Islet of Langerhans (tissue), 1 donor: ENCODE measurements around the gene NABP2.
"Not testable (repeated sequence)": the region's sequence is repeated elsewhere in the genome, so short reads cannot be mapped to it uniquely, and the experiment has no call there.

Source experiments
- FAIRE-seq: peaks from one replicate; lab custom pipeline; 2011; peaks lifted over from hg19 to GRCh38; lab: Jason Lieb, UNC

Gene NABP2

DNA sequence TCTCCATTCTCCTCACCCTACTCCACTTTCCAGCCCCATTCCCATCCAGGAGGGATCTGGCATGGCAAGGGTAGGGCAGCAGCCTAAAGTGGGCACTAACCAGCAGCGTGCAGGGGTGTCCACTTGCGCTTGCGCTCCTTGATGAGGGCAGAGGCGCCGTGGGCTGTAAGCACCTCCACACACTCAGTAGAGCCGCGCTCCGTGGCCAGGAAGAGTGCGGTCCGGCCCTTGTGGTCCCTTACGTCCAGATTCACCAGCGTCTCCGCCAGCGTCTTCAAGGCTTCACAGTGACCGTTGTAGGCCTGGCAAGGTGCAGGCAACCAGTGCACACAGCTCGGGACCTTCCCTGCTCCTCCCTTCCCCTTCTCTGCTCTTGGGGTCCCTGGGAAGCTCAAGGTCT is 23.8 kb downstream of the NABP2 start:
- no peak for FAIRE-seq

DNA sequence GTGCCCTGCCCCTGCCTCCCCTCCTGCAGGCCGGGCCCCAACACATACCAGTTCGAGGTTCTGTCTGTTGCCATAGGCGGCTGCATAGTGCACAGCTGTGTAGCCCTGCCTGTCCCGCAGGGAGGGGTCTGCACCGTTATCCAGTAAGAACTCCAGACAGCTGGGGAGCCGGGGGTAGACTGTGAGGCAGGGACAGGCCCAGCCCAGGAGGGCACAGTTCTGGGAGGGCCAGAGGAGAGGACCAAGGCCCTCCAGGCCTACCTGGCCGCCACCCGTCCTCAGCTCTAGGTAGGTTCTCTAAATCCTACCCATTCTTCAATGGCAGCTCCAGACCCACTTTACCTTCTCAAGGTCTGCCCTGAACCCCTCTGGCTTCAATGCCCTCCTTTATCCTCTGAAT is 24.6 kb downstream of the NABP2 start:
- FAIRE-seq: no peak

DNA sequence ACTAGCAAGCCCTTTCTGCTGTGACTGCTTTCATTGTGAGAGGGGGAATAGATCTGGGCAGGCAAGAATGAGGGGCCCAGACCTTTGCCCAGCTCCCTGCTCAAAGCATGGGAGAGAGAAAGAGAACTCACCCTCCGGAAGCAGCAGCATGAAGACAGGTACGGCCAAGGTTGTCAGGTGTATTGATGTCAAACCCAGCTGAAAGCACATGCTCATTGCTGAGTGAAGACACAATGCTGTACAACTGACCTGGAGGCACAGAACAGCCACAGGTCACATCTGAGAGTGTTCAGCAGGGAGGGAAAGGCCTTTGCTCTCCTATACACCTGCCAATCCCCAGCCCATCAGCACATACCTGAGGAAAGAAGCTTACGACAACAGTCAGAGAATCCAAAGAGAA is 28.5 kb downstream of the NABP2 start:
- no peak for FAIRE-seq

DNA sequence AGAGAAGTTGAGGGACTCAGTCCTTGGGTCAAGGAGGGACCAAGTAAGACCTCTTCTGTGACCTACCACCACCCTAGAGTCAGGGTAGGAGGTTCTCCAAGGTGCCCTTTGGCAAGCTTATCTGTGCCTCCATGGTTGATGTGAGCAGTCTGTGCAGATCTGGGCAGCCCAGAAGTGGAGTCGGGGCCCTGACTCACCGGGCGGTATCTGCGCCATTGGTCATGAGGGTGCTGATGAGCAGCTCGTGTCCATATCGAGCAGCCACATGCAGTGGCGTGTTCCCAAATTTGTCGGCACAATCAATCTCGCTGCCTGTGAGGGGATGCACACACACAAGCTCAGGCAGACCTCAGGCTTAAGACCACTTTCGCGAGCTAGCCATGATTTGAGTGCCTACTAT is 28.9 kb downstream of the NABP2 start:
- no peak for FAIRE-seq

DNA sequence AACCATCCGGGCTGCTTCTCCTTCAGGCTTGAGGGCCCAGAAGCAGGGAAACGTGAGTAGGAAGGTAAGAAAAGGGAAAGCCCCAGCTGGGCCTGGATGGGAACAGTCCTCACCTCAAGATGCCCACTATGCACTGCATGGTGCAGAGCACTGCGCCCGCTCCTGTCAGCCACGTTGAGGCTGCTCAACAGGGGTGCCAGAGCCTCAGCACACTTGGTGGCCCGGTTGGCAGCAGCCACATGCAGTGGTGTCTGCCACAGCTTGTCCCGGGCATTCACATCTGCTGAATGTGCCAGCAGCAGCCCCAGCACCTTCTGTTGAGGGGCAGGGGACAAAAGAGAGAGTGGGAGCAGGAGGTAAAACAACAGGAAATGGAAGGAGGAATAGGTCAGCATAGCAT is 31.5 kb downstream of the NABP2 start:
- FAIRE-seq: no peak

DNA sequence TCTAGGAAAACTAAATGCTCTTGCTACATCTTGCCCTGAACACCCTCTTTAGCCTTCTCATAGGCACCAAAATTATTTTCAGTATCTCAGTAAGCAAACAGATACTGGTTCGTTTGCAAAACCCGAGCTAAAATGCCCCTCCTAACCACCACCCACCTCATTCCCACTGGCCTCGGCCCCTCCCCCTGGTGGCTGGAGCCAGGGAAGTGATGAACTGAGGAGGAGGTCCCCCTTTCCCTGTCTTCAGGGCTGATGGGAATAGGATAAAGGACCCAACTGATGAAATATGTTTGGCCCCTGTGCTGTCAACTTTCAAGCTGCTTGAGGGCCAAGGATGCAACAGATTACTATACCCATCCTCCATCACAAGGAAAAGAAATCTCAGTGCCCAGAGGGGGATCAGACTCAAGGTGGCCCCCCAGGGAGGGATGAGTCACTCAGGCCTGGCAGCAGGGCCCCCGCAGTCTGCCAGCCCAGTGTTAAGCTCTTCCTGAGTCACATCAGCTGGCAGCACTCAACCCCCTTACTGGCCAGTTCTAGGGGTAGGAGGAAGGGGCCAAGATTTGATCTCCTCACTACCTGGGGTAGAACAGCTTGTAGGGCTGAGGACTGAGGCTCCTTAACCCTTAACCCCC is 32.3 kb downstream of the NABP2 start:
- FAIRE-seq: no peak

DNA sequence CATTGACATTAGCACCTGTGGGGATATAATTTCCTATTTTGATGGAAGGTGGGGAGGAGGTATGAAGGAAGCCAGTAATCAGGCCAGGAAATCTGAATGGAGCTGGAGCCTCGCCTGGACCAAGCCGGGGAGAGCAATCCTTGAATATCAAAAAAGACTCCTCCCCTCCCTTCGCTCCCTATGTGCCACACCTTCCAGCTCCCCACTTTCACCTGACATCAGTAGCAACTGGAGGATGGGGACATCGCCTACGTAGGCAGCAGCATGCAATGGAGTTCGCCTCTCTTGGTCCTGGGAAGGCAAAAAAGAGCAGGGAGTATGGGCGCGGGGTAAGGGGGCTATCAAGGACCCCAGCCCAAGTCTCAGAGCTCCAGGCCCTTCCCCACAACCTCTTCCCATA is 32.9 kb downstream of the NABP2 start:
- no peak for FAIRE-seq

DNA sequence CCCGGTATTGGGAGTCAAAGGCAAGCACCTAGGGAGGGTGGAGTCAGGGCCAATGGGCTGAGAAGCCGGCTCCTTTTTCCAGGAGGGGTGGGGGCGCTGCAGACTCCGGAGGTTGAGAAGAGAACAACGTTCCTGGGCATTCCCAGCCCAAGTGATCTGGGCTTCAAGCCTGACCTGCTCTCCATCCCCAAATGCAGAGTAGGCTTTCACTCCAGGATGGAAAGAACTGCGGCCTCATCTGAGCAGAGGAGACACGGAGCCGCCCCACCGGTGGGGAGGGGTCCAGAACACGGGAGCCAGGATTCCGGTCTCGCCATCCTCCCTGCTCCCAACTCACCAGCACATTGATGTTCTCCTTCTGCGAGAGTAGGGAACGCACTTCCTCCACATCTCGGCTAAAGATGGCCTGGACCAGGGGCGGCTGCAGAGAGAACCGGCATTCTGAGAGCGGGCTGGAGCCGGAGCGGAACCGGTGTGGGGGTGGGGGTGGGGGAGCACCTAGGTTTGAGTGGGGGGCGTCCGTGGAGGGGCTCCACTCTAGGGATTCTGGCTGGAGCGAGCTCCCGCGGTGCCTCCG is 33.4 kb downstream of the NABP2 start:
- FAIRE-seq: no peak

DNA sequence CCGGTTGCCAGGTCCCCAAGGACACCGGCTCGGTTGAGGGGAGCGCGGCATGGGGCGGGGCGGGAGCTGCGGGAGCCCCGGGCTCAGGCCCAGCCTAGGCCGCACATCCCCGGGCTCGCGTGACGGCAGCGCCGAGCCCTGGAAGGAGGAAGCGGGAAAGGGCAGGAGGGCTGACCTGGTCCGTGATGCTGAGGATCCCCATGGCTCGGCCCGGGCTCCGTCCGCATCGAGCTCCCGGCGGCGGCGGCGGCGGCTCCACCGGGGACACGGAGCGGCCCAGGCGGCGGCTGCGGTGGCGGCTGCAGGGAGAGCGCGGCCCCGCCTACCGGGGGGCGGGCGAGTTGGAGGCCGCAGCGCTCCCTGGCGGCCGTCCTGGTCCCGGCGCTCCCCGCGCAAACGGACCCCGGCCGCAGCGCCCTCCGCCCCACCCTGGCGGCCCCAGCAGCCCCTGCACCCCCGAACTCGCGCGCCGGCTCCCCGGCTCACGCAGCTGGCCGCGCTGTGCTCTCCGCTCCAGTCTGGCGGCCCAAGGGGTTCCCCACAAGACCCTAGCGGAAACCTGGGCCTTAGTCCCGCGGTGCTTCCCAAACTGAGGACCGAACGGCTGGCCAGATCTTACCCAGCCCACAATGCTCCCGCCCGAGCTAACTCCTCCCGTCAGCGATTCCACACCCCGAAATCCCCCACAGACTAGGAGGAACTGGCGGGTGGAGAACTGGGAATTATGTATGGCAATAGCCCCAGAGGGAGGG is 34.1 kb downstream of the NABP2 start, which contains the start of gene ANKRD52:
Gene ANKRD52 (minus strand): TSS at position 317 of the 752 bp plus-strand sequence. CDS start 115 bp downstream, at position 202.
- FAIRE-seq: no peak

DNA sequence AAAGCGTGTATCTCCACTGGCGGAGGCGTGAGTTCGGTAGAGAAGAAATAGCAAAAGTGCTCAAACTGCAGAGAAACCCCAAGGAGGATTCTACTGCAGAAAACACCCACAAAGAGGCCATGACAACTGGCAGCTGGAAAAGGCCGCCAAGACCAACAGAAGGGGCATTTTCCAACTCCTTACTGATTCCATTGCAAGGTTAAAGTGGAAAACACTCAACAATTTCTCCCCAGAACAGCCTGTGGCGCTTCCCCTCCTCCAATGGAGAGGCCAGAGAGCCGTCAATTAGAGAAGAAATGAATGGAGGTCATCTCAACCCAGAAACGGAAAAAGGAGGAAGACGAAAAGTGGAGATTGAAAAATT is 34.7 kb downstream of the NABP2 start:
- FAIRE-seq: no peak

DNA sequence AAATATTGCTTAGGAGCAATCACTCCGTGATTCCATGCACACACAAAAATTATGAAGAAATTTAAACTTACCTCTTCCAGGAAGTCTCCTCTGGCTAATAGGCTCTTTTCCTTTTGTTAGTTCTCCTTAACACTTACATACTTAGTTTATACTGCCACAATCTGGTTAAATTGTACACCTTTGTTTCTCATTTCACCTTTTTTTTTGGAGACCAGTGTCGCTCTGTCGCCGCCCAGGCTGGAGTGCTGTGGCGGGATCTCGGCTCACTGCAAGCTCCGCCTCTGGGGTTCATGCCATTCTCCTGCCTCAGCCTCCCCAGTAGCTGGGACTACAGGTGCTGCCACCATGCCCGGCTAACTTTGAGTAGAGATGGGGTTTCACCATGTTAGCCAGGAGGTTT is 36.2 kb downstream of the NABP2 start:
- FAIRE-seq: no peak

DNA sequence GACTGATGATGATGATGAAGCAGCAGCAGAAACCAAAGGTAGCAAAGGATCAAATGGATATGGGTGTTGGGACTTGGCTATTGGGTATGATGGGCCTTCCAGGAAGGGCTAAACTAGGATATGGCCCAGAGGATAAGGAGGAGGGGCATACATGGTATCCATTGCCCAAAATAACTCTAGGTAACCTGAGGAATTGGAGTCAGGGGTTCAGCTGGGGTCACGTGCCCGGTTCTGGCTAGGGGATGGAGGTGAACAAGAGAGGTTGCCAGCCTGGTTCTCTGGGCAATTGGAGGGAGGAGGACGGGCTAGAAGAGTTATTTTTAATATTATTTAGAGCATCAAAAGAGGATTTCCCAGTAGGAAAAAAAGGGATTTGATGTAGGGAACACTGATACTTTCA is 36.8 kb downstream of the NABP2 start:
- FAIRE-seq: no peak

DNA sequence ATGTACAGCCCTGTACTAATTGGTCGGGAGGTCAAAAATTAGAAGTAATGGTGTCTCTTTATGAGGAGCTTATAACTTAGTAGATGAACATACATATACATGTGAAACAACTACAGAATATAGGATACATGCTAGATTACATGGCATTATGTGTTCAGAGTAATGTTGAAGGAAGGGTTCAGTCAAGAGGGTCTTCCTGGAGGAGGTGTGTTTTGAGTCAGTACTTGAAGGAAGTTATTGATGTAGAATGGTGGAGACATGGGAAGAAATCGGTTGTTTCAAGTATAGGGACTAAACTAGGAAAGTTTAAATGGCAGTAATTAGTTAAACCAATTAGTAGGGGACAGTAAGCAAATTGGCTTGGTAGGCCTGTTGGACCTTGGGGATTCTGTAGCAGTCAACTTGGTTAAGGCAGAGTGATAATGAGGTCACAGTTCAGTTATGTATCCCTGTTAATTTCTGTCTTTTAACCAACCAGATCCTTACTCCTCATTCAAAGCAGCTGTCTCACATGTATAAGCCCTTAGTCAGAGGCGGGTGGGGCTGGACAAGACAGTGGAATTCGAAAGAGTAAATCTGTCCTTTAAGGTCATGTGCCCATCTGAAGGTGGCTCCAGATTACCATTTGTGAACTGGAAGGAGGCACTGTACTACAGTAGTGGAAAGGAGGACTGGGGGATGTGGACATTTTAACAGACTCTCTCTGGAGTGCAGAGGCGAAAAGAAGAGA is 37.5 kb downstream of the NABP2 start:
- no peak for FAIRE-seq

DNA sequence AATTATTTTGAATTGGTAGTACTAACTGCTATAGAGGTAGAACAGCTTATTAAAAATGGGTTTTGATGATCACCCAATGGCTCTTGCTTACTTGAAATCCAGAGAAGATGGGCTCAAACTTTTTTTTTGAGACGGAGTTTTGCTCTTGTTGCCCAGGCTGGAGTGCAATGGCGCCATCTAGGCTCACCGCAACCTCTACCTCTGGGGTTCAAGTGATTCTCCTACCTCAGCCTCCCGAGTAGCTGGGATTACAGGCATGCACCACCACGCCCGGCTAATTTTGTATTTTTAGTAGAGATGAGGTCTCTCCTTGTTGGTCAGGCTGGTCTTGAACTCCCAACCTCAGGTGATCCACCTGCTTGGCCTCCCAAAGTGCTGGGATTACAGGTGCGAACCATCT is 38.8 kb downstream of the NABP2 start:
- not testable (repeated sequence) for FAIRE-seq

DNA sequence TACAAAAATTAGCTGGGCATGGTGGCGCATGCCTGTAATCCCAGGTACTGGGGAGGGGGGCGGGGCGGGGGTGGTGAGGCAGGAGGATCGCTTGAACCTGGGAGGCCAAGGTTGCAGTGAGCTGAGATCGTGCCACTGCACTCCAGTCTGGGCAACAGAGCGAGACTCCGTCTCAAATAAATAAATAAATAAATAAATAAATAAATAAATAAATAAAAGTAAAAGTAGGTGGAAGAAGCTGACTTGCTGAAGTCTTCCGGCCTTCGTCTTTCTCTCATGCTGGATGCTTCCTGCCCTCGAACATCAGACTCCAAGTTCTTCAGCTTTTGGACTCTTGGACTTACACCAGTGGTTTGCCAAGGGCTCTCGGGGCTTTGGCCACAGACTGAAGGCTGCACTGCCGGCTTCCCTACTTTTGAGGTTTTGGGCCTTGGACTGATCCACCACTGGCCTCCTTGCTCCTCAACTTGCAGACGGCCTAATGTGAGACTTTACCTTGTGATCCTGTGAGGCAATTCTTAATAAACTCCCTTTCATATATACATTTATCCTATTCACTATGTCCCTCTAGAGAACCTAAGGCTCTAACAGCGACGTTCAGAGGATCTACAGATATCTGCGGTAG is 42.0 kb downstream of the NABP2 start:
- FAIRE-seq: not testable (repeated sequence)

DNA sequence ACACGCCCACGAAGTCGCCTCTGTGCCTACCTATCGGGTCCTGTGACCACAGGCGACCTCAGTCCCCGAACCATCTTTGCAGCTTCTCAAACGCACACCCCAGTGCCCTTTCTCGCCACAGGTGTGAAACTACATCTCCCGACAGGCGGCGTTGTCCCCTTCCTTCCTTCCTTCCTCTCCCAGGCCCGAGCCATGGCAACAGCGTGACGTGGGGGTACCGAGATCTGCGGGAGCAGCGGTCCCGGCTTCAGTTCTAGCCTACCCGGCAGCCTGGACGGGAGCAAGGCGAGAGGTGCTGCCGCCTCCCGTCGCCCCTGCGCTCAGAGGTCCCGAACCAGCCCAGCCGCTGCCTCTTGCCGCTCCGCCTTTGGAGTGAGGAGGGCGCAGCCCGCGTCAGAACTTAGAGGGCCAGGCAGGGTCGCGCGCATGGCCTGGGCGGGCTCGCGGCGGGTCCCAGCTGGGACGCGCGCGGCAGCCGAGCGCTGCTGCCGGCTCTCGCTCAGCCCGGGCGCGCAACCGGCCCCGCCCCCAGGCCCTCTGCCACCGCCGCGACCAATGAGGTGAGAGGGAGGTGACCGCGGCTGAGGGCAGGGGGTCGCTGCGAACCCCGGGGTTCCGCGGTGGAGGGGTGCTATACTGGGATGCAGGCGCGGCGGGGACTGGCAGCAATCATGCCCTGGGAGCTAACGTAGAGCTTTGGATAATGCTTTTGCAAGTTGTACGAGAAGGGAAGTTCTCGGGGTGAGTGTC is 42.7 kb downstream of the NABP2 start, which contains the start of gene COQ10A:
Gene COQ10A (plus strand): TSS at position 250 of the 750 bp plus-strand sequence. CDS start 177 bp downstream, at position 427.
- no peak for FAIRE-seq

DNA sequence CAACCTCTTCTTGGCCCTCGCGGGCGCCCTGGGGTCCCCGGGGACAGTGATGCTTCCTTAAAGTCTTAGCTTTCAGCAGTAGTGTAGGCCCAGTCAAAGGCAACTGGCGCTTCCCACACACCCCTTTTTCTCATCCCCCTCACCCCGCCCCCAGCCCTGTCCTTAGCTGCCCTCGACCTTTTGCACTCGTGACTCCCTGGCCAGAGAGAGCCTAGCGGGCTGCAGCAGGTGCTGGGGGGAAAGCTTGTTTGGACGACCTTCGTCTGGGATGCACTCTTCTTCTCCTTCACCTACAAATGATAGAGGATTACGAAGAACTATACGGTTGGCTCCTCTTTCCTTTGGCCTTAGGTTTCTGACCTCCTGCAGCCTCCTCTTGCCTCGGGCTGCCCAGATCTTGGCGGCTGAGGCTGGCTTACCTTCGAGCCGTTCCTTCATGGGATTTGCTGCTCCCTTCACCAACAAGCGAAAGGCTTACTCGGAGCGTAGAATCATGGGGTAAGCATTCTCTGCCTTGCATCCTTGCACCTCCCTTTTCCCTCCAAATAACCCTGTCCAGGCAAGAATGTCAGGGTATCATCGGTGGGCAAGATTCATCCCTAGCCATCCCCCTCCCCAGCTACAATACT is 43.4 kb downstream of the NABP2 start:
- FAIRE-seq: no peak

DNA sequence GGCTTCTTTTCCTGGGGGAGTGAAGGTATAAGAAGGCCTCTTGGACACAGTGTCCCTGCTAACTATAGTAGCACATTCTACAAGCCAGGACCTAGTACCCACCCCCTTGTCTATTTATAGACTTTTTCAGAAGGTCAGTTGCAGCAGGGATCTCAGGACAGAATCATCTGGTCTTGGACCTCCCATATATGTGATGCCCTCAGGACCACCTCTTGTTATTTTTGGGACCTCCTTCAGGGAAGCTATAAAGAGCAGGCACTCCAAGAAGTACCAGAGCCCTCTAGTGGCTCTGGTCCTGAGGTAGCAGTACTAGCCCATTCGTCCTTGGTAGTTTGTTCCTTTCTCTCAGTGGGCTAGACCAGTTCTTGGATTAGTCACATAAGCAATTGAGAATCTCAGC is 46.9 kb downstream of the NABP2 start:
- FAIRE-seq: no peak

DNA sequence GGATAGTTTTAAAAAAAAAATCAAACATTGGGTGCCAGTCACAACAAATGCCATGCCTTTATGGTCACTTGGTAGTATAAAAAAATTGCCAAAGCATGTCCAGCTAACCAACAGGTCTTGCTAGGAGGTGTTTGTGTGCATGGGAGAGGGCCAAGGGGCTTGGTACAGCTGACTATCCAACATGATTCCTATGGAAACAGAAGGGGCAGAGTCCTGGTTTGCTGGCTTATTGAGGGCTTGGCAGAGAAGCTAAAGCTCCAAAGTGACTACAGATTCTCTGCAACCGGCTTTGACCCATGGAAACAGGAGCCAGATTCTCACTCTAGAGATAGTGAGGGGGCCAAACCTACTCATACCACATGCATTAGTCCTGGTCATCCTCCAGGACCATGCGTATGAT is 48.3 kb downstream of the NABP2 start:
- FAIRE-seq: not testable (repeated sequence)

DNA sequence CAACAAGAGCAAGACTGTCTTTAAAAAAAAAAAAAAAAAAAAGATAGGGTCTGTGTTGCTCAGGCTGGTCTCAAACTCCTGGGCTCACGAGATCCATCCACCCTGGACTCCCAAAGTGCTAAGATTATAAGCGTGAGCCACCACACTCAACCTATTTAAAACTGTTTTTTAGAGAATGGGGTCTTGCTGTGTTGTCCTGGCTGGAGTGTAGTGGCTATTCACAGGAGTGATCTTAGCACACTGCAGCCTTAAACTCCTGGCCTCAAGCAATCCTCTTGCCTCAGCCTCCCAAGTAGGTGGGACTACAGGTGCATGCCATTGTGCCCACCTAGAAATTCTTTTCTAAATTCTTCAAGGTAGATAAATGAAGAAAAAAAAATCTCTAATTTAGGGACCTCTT is 50.2 kb downstream of the NABP2 start:
- FAIRE-seq: no peak

DNA sequence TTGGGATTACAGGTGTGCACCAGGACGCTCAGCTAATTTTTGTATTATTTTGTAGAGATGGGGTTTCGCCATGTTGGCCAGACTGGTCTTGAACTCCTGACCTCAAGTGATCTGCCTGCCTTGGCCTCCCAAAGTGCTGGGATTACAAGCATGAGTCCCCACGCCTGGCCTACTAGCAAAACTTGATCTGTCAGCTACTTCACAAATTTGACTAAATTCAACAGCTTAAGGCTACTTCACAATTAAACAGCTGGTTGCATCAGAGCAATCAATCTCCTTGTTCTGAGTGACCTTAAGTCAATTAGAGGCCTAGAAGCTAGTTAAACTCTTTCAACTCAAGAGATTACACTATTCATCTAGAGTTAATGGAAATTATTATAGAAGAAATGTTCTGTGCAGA is 54.8 kb downstream of the NABP2 start:
- FAIRE-seq: no peak
